ENCODE results near the gene DLG5.

DNA sequence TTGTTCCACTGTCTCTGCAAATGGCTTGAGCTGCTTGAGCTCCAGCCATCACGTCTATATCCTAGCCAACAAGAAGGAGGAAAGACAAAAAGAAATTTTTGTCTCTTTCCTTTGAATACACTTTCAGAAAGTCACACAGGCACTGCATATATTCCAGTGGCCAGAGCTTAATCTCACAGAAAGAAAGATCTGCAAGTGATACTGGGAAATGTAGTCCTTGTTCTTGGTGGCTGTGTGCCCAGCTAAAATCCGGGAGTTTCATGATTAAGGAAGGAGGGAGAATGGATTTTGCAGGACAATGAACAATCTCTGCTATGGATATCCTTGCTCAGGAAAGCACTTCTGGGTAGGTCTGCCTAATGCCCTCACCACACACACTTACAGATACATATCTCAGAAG lies 19.5 kb upstream of the DLG5 start:
- TF ChIP-seq, protein P1, sequence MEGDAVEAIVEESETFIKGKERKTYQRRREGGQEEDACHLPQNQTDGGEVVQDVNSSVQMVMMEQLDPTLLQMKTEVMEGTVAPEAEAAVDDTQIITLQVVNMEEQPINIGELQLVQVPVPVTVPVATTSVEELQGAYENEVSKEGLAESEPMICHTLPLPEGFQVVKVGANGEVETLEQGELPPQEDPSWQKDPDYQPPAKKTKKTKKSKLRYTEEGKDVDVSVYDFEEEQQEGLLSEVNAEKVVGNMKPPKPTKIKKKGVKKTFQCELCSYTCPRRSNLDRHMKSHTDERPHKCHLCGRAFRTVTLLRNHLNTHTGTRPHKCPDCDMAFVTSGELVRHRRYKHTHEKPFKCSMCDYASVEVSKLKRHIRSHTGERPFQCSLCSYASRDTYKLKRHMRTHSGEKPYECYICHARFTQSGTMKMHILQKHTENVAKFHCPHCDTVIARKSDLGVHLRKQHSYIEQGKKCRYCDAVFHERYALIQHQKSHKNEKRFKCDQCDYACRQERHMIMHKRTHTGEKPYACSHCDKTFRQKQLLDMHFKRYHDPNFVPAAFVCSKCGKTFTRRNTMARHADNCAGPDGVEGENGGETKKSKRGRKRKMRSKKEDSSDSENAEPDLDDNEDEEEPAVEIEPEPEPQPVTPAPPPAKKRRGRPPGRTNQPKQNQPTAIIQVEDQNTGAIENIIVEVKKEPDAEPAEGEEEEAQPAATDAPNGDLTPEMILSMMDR (IDR thresholded peaks at IDR 0.05): no peak
- no peak for TF ChIP-seq POLR2A (IDR thresholded peaks at IDR 0.05)

All from Peyer's patch (tissue), 4 donors.